A673 (cell line): Measurements from ENCODE around the gene RBM4B. TPM values are rescaled to one million over a fixed set of nuclear protein-coding genes. Genes with fewer than 3 reads are reported as not detected.

Experiments
- BruUV-seq: library from RNA; stranded (reverse); fragments of 400-500 nt; replicated peaks from 2 replicates; lab custom pipeline; 2021; lab: Mats Ljungman, UMichigan
- CTCF ChIA-PET: fragments of 300-600 bp; sonication (Branson Sonifier 250); formaldehyde crosslinking; loops from one replicate; lab custom pipeline; 2022; ENCODE audit warnings: antibody characterized with exemption; lab: Charles Lee
- POLR2A ChIA-PET: fragments of 300-600 bp; sonication (Branson Sonifier 250); formaldehyde crosslinking; loops from one replicate; lab custom pipeline; 2022; ENCODE audit warnings: antibody characterized with exemption; ENCODE audit not compliant: low non-redundant PET; lab: Charles Lee
- DNase-seq: peaks from one replicate; pipeline ENCODE4 v3.0.0-alpha.2; 2015; ENCODE audit warnings: low spot score
- H3K27ac ChIP-seq: fragments of 200-600 bp; sonication (generic); 2 replicates; pipeline ENCODE4 v1.5.1; 2016; ENCODE audit warnings: mixed run types, low read depth, mild to moderate bottlenecking, mixed read lengths, antibody characterized with exemption, low read length; ENCODE audit not compliant: poor library complexity, severe bottlenecking
- H3K27me3 ChIP-seq: fragments of 200-600 bp; sonication (generic); replicated peaks from 2 replicates; pipeline ENCODE4 v1.6.1; 2017; ENCODE audit warnings: mixed run types, low read depth, mild to moderate bottlenecking, mixed read lengths, antibody characterized with exemption, low read length; ENCODE audit not compliant: insufficient read depth, poor library complexity
- H3K36me3 ChIP-seq: fragments of 200-600 bp; sonication (generic); 2 replicates; pipeline ENCODE4 v1.6.1; 2016; ENCODE audit warnings: mixed run types, mild to moderate bottlenecking, mixed read lengths, antibody characterized with exemption, low read length; ENCODE audit not compliant: insufficient read depth, poor library complexity, severe bottlenecking
- H3K4me1 ChIP-seq: fragments of 200-600 bp; sonication (generic); 2 replicates; pipeline ENCODE4 v1.6.1; 2017; ENCODE audit warnings: mixed run types, mild to moderate bottlenecking, mixed read lengths, antibody characterized with exemption, low read length; ENCODE audit not compliant: insufficient read depth, poor library complexity, severe bottlenecking
- H3K4me3 ChIP-seq: fragments of 200-600 bp; sonication (generic); 2 replicates; pipeline ENCODE4 v1.5.1; 2016; ENCODE audit warnings: low read depth, mixed run types, mild to moderate bottlenecking, mixed read lengths, low read length; ENCODE audit not compliant: poor library complexity, severe bottlenecking
- H3K9me3 ChIP-seq: fragments of 200-600 bp; sonication (generic); 2 replicates; pipeline ENCODE4 v1.6.1; 2016; ENCODE audit warnings: mixed run types, low read depth, mild to moderate bottlenecking, mixed read lengths, antibody characterized with exemption, low read length; ENCODE audit not compliant: poor library complexity, severe bottlenecking
- CTCF ChIP-seq: fragments of 300-800, 200-600 bp; sonication (generic); conservative IDR thresholded peaks from 2 replicates; pipeline ENCODE4 v1.5.1; 2017; ENCODE audit warnings: low read depth, mild to moderate bottlenecking, antibody characterized with exemption, low read length, moderate library complexity, mixed read lengths
- EZH2 ChIP-seq: fragments of 200-600 bp; sonication (generic); IDR thresholded peaks from 2 replicates; pipeline ENCODE4 v1.6.1; 2017; ENCODE audit warnings: borderline replicate concordance, low read depth, mild to moderate bottlenecking, mixed read lengths, antibody characterized with exemption, low read length; ENCODE audit not compliant: poor library complexity, severe bottlenecking
- intact Hi-C: fragments of 100-400 bp; cut with micrococcal nuclease; formaldehyde crosslinking; loops from one replicate; pipeline ENCODE4 v1.10.0; 2022; ENCODE audit not compliant: unreplicated experiment
- total RNA-seq: library from RNA; stranded (reverse); gene quantifications from 2 replicates; pipeline ENCODE4 v1.2.3, GENCODE V29; 2021

Gene RBM4B
- total RNA-seq, 1 experiment from 2014 or later = 40.5 TPM

DNA sequence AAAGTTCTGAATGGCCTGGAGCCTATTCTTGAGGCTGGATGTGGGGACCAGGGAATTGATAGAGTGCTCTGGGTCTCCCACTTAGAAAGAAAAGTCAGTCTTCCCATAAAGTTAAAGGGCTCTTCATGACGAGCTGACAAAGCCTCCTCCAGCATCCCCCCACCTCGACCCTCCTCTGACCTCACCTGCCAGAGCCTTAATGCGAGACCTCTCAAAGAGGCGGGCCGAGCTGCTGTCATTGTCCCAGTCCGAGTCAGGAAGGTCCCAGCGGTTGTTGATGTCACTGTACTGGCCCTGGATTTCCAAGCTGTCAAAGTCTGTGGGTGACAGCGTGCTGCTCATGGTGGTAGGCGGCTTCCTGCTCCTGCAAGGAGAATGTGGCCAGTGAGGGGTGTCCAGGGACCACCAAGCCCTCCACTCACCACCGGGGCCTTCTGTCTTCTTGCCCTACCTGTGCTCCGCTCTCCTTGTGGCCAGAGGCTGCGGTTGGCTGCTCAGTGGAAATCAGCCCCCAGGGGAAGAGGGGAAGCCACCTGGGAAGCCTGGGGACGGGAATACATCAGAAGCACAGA lies 43.3 kb upstream of the RBM4B start:
- TF ChIP-seq EZH2 (no peak), CTCF (no peak)
- Histone ChIP-seq H3K36me3 (peaks cover 4% of the 10 kb centered on the region), H3K27ac (no peak overlapping the region), H3K27me3 (no peaks in the 10 kb centered on the region), H3K9me3 (no peaks in the 10 kb centered on the region), H3K4me3 (no peak overlapping the region), H3K4me1 (peaks cover 4% of the 10 kb centered on the region)
- BruUV-seq = no TSS peak
- ChIA-PET CTCF (interaction anchor here (0.5 kb wide), 1 partner anchor 8 kb away, joined by 5 read pairs; no protein-coding TSS in a partner anchor), POLR2A (no interaction called here)
- no peak for DNase-seq
- intact Hi-C loops = no loop called here

GRCh38 chr11:66720223-66720898 lies 42.7 kb upstream of the RBM4B start:
- Histone ChIP-seq H3K36me3 (peaks cover 4% of the 10 kb centered on the region), H3K27me3 (no peaks in the 10 kb centered on the region), H3K9me3 (no peaks in the 10 kb centered on the region), H3K4me1 (peaks cover 4% of the 10 kb centered on the region), H3K4me3 (no peak overlapping the region), H3K27ac (no peak overlapping the region)
- TF ChIP-seq EZH2 (no peak), CTCF (no peak)
- intact Hi-C loops = no loop called here
- peak; percentile 66 for DNase-seq
- CTCF ChIA-PET = no interaction called here
- BruUV-seq = no TSS peak
- POLR2A ChIA-PET = no interaction called here

DNA sequence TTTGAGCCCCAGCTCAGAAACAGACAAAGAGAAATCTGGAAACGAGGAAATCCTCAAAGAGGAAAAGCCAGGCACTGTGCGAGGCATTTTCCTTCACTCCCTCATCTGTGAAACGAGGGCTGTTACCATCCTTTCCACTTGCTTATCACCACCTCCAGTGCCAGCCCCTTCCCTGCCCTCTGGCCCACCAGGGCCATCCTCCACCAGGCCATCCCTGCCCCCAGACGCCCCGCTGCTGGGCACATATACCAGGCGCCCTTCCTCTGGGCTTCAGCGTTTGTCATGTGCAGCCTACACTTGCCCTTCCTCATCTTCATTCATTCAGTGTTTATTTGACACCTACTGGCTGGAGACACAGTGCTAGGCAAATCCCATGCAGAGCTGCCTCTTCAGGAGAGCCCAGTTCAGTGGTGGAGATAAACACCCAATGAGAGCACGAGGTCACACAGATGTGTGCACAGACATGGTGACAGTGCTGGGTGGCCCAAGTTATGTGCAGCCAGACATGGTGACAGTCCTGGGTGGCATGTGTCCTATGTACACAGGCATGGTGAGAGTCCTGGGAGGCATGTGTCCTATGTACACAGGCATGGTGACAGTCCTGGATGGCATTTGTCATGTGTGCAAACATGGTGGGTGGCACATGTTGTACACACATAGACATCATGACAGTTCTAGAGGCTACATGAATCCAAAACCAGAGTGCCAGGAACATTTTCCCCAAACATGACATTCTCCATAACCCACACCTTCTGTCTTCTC lies 41.6 kb upstream of the RBM4B start:
- Histone ChIP-seq H3K36me3 (peaks cover 4% of the 10 kb centered on the region), H3K4me1 (peaks cover 4% of the 10 kb centered on the region), H3K9me3 (no peaks in the 10 kb centered on the region), H3K4me3 (no peak overlapping the region), H3K27me3 (no peaks in the 10 kb centered on the region), H3K27ac (no peak overlapping the region)
- BruUV-seq = no TSS peak
- no peak for TF ChIP-seq CTCF
- TF ChIP-seq EZH2 = no peak
- CTCF ChIA-PET = no interaction called here
- POLR2A ChIA-PET = no interaction called here
- no peak for DNase-seq
- intact Hi-C loops = no loop called here
